Effector memory CD4-positive, alpha-beta T cell (primary cell): ENCODE measurements around the gene MYLK.

Source experiments
- DNase-seq, 3 donors: peaks; one replicate each; pipeline ENCODE4 v3.0.0-alpha.2; 2020
- H3K27ac ChIP-seq: 2 replicates; pipeline ENCODE4 v1.7.0; 2013; ENCODE audit warnings: mild to moderate bottlenecking, low read length, moderate library complexity; ENCODE audit not compliant: insufficient read depth, poor library complexity, severe bottlenecking
- H3K27me3 ChIP-seq: replicated peaks from 2 replicates; pipeline ENCODE4 v1.7.0; 2013; ENCODE audit warnings: mild to moderate bottlenecking, low read length; ENCODE audit not compliant: insufficient read depth, control insufficient read depth, poor library complexity, severe bottlenecking
- H3K36me3 ChIP-seq: 2 replicates; pipeline ENCODE4 v1.7.0; 2013; ENCODE audit warnings: mild to moderate bottlenecking, low read length, moderate library complexity; ENCODE audit not compliant: control insufficient read depth, insufficient read depth
- H3K4me1 ChIP-seq: 2 replicates; pipeline ENCODE4 v1.7.0; 2013; ENCODE audit warnings: low read length, mild to moderate bottlenecking; ENCODE audit not compliant: control insufficient read depth, insufficient read depth, poor library complexity, severe bottlenecking
- H3K4me3 ChIP-seq: 2 replicates; pipeline ENCODE4 v1.7.0; 2013; ENCODE audit warnings: low read length, low read depth, mild to moderate bottlenecking; ENCODE audit not compliant: insufficient read depth, poor library complexity, severe bottlenecking
- H3K9me3 ChIP-seq: 2 replicates; pipeline ENCODE4 v1.7.0; 2013; ENCODE audit warnings: mild to moderate bottlenecking, low read length, moderate library complexity; ENCODE audit not compliant: control insufficient read depth

The MYLK gene

GRCh38 chr3:123861081-123861836, 22.9 kb downstream of the MYLK start:
- DNase-seq, result no peak
- Histone ChIP-seq H3K27me3 (no peaks in the 10 kb centered on the region), H3K36me3 (no peaks in the 10 kb centered on the region), H3K9me3 (no peaks in the 10 kb centered on the region), H3K27ac (no peak overlapping the region), H3K4me1 (no peaks in the 10 kb centered on the region), H3K4me3 (no peak overlapping the region)

DNA sequence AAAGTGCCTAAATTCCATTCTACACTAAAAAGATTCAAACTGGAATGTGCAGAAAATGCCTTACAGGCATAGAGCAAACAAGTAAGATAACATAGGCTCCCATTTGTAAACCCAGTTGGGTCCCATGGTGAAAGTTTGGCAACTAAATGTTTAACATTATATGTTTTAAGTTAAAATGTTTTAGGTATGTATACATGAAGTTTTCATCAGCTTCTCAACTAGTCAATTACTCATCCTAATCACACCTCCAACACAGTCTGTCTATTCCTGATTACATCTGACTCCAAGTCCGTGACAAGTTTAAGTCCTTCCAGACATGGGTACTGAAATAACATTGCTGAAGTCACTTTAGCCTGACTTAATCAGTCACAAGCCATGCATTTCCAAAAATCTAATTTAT, 25.0 kb downstream of the MYLK start:
- Histone ChIP-seq H3K4me3 (no peak overlapping the region), H3K4me1 (no peaks in the 10 kb centered on the region), H3K27ac (no peak overlapping the region), H3K9me3 (no peaks in the 10 kb centered on the region), H3K36me3 (no peaks in the 10 kb centered on the region), H3K27me3 (no peaks in the 10 kb centered on the region)
- DNase-seq, result no peak

DNA sequence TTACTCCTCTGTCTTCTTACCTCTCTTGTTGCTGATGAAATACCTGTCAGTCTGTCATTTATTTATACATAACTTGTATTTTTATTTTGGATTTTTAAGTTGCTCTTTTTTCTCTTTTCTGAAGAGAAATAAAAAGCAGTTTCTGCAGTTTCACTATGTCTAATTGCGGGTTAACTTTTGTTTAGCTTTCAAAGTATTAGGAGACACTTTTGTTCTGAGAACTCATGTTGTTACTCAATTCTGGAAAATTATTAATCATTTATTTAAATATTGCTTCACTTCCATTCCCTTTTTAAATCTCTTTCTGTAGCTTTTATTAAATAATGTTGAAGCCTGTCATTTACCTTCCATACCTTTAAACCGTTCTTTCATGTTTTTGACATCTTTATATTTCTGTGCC, 29.2 kb downstream of the MYLK start:
- Histone ChIP-seq H3K36me3 (no peaks in the 10 kb centered on the region), H3K27ac (no peak overlapping the region), H3K4me3 (no peak overlapping the region), H3K4me1 (no peaks in the 10 kb centered on the region), H3K9me3 (no peaks in the 10 kb centered on the region), H3K27me3 (no peaks in the 10 kb centered on the region)
- DNase-seq, result no peak

- no peaks in the 10 kb centered on the region for H3K36me3 ChIP-seq
- no peak for DNase-seq
Observed at GRCh38 chr3:123853686-123854372, 30.3 kb downstream of the MYLK start.

DNA sequence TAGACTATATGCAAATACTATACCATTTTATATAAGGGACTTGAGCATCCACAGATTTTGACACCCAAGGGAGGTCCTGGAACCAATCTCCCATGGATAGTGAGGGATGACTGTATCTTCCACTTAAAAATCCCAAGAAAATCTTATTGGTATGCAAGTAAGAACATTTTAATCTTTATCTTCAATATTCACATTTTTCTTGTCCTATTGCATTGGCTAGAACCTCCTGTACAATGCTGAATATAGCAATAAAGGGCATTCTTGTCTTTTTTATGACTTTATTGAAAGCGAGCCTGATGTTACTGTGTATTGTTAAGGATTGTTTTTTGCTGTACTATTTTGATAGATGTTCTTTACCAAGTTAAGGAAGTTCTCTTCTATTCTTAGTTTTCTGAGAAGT, 36.9 kb downstream of the MYLK start:
- Histone ChIP-seq H3K36me3 (no peaks in the 10 kb centered on the region), H3K27me3 (no peaks in the 10 kb centered on the region), H3K27ac (no peak overlapping the region), H3K4me1 (no peaks in the 10 kb centered on the region), H3K4me3 (no peak overlapping the region), H3K9me3 (no peaks in the 10 kb centered on the region)
- no peak for DNase-seq

More at GRCh38 chr3:123853686-123854372, 30.3 kb downstream of the MYLK start:
- Histone ChIP-seq H3K4me3 (no peak overlapping the region), H3K4me1 (no peaks in the 10 kb centered on the region), H3K9me3 (no peaks in the 10 kb centered on the region), H3K27me3 (no peaks in the 10 kb centered on the region), H3K27ac (no peak overlapping the region)

GRCh38 chr3:123843668-123844067, 40.5 kb downstream of the MYLK start:
- no peak overlapping the region for H3K4me3 ChIP-seq
- H3K27me3 ChIP-seq, result no peaks in the 10 kb centered on the region
- no peaks in the 10 kb centered on the region for H3K4me1 ChIP-seq
- no peaks in the 10 kb centered on the region for H3K36me3 ChIP-seq
- DNase-seq, result no peak
- no peak overlapping the region for H3K27ac ChIP-seq
- no peaks in the 10 kb centered on the region for H3K9me3 ChIP-seq

DNA sequence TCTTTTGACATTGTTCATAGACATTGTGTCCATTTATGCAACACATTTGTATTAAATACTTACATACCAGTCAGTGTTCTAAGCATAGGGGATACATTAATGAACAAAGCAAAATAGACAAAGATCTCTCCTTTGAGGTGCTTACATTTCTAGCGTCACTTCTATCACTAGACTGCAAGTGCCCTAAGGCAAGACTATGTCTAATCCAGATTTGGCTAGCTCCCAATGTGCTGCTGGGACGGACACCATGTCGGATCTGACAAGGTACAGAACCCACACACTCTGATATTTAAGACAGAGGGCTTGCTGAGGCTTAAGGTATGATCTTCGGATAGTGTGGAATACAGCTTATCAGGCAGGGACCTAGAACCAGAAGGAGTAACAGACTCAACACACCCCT, 41.4 kb downstream of the MYLK start:
- Histone ChIP-seq H3K4me3 (no peak overlapping the region), H3K27me3 (no peaks in the 10 kb centered on the region), H3K9me3 (no peaks in the 10 kb centered on the region), H3K4me1 (no peaks in the 10 kb centered on the region), H3K36me3 (no peaks in the 10 kb centered on the region), H3K27ac (no peak overlapping the region)
- no peak for DNase-seq

- H3K27ac ChIP-seq, result no peak overlapping the region
- no peak overlapping the region for H3K4me3 ChIP-seq
- H3K36me3 ChIP-seq, result no peaks in the 10 kb centered on the region
- no peaks in the 10 kb centered on the region for H3K27me3 ChIP-seq
- H3K9me3 ChIP-seq, result no peaks in the 10 kb centered on the region
- H3K4me1 ChIP-seq, result no peaks in the 10 kb centered on the region
- no peak for DNase-seq
Observed at GRCh38 chr3:123841476-123842238, 42.5 kb downstream of the MYLK start.

- Histone ChIP-seq H3K4me1 (no peaks in the 10 kb centered on the region), H3K27ac (no peak overlapping the region), H3K4me3 (no peak overlapping the region), H3K9me3 (no peaks in the 10 kb centered on the region), H3K36me3 (no peaks in the 10 kb centered on the region), H3K27me3 (no peaks in the 10 kb centered on the region)
- no peak for DNase-seq
Observed at GRCh38 chr3:123840961-123841360, 43.2 kb downstream of the MYLK start.

DNA sequence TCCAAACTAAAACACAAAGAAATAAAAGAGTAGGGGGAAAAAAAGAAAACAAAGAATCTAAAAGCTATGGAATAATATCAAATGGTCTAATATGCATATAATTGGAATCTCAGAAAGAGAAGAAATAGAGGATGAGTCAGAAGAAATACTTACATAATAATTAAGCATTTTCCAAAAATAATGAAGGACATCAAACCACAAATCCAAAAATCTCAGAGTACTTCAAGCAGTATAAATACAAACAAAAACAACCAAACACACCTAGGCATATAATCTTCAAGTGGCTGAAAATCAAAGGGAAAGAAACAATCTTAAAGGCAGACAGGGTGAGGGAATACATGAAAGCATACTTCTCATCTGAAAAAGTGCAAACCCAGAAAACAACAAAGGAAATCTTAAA, 46.3 kb downstream of the MYLK start:
- Histone ChIP-seq H3K9me3 (no peaks in the 10 kb centered on the region), H3K27me3 (no peaks in the 10 kb centered on the region), H3K4me3 (no peak overlapping the region), H3K36me3 (no peaks in the 10 kb centered on the region), H3K27ac (no peak overlapping the region), H3K4me1 (no peaks in the 10 kb centered on the region)
- no peak for DNase-seq
